WI38 (cell line): Measurements from ENCODE around the gene KCNH1.

ENCODE experiments used
- H3K4me3 ChIP-seq: 2 replicates; pipeline ENCODE4 v1.5.1; 2011; ENCODE audit warnings: low read depth, mild to moderate bottlenecking, control low read depth, low read length
- TF ChIP-seq, protein P1 (sequence below): IDR thresholded peaks from 2 replicates; pipeline ENCODE4 v1.5.1; 2012; ENCODE audit warnings: low read depth, mild to moderate bottlenecking, control low read depth, low read length

The KCNH1 gene

DNA sequence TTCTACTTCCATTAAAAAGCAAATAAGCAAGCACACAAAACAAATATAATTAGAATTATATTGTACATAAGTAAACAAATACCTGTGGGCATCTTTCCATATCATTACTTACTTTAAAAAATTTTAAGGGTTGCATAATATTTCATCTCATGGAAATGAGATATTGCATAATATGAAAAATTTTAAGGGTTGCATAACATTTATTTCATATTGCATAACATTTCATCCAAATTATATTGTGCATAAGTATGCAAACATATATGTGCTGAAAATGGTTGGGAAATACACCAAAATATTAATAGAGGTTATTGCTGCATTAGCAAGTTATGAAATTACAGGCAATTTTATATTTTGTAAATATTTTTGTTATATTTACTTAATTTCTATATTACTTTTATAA lies 213.7 kb downstream of the KCNH1 start:
- H3K4me3 ChIP-seq: no peak overlapping the region
- TF ChIP-seq, protein P1, sequence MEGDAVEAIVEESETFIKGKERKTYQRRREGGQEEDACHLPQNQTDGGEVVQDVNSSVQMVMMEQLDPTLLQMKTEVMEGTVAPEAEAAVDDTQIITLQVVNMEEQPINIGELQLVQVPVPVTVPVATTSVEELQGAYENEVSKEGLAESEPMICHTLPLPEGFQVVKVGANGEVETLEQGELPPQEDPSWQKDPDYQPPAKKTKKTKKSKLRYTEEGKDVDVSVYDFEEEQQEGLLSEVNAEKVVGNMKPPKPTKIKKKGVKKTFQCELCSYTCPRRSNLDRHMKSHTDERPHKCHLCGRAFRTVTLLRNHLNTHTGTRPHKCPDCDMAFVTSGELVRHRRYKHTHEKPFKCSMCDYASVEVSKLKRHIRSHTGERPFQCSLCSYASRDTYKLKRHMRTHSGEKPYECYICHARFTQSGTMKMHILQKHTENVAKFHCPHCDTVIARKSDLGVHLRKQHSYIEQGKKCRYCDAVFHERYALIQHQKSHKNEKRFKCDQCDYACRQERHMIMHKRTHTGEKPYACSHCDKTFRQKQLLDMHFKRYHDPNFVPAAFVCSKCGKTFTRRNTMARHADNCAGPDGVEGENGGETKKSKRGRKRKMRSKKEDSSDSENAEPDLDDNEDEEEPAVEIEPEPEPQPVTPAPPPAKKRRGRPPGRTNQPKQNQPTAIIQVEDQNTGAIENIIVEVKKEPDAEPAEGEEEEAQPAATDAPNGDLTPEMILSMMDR: no peak

DNA sequence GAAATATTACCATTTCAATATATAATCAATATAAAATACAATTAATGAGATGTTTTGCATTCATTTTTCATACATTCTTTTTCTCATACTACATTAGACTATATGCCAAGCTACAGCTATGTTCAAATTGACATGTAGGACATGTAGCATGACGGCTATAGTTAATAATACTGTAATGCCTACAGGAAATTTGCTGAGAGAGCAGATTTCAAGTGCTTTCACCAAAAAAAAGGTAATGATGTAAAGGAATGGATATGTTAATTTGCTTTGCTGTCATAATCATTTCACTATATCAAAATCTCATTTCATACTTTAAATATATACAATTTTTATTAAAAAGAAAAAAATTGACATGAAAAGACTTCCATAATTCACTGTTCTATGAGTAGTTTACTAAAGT lies 215.1 kb downstream of the KCNH1 start:
- TF ChIP-seq, protein P1: no peak
- H3K4me3 ChIP-seq: no peak overlapping the region

DNA sequence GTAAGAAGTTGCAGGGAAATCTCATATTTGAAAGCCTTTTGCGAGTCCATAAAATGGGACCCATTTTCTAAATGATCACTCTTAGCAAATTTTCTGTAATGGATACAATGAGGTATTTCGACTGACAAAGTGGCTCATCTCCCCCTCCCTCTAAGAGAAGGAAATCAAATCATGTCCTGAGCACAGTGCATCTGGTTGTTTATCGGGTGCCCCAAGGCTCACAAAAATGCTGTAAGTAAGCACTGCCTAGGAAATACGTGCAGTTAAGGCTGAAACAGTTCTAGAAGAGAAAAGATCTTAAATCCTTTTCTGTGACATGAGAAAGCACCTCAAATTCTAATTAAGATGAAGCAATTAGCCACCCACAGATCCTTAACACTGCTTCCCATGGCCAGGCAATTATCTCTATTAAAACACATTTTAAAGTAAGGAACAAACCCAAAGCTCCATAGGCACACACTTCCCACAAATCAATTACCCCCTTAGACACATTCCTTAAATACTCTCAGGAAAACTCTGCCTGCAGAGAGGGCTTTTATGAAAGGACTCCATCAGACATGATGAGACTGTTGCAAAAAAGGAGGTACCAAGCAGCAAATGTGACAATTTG lies 216.3 kb downstream of the KCNH1 start:
- TF ChIP-seq, protein P1: no peak
- H3K4me3 ChIP-seq: no peak overlapping the region

DNA sequence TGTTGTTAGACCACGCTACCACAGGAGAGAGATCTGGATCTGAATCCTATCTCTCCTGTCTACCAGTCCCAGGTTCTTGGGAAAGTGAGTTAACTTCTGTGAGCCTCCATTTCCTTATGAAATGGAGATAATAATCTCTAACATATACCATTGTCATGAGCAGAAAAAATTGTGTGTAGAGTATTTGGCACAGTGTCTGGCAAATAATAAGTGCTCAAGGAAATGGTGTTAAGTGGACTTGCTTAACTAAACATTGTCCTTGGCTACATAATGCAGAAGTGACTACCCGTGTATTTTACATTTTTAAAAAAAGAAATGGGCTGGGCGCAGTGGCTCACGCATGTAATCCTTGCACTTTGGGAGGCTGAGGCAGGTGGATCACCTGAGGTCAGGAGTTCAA lies 217.4 kb downstream of the KCNH1 start:
- H3K4me3 ChIP-seq: no peak overlapping the region
- TF ChIP-seq, protein P1: no peak

DNA sequence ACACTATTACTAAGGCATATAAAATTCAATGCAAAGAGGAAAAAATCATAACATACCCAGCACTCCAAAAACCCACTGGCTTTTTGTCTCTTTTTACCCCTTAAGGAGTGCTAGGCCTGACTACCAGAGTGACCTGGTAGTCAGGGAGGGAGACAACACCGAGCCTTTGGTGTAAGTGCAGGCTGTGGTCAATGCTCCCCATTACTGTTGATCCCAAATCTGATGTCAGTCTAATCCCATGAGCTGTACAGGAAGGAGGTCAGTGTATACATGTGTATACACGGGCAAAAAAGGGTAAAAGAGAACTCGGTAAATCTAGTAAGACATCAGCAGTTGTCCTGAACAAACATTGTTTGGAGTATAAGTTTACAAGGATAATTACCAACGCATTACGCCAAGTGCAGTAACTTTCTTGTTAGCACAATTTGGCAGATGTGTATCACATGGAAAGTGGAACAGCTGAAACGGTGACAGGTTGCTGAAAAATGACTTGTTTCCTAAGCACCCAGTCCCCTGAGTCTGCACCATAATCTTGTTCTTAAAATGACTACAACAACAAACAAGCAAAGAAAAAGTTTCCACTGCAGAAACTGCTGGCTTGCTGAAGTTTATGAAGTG lies 217.9 kb downstream of the KCNH1 start:
- no peak overlapping the region for H3K4me3 ChIP-seq
- TF ChIP-seq, protein P1: no peak

DNA sequence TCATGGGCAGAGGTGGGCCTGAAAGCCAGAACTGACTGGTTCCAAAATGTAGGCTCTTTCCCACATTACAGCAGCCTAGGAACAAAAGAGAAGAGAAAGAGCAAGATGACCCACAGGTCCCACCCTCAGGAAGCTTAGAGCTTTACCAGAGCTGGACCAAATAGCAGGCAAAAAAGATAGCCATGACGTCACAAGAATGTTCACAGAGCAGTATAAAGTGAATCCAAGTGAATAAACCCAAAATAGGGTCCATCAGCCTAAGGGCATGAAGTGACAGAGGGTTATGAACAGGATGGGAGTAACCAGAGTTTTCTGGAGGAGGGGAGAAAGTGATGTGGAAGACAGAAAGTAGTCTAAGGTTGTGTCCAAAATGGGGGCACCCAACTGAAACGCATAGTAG lies 221.2 kb downstream of the KCNH1 start:
- H3K4me3 ChIP-seq: no peak overlapping the region
- TF ChIP-seq, protein P1: no peak

DNA sequence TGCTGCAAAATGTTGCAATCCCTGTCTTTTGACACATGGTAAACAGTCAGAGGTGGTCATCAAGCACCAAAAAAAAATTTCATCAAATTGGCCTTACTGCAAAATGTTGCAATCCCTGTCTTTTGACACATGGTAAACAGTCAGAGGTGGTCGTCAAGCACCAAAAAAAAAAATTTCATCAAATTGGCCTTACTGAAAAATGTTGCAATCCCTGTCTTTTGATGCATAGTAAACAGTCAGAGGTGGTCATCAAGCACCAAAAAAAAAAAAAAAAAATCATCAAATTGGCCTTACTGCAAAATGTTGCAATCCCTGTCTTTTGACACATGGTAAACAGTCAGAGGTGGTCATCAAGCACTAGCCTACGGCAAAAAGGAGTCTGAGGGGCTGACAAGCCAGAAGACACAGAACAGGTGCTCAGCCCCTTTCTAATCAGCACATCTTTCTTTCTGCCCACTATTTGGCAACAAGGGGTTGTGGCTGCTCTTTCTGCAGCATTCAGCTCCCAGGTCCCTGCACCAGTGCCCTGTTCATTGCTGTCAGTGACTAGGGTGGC lies 223.8 kb downstream of the KCNH1 start:
- TF ChIP-seq, protein P1: no peak
- no peak overlapping the region for H3K4me3 ChIP-seq
